H54 (cell line): Measurements from ENCODE around the gene RUNX2.

Source experiments
- DNase-seq: peaks from one replicate; pipeline ENCODE4 v3.0.0; 2011; ENCODE audit warnings: low spot score, mixed read lengths; ENCODE audit not compliant: insufficient read length
- FAIRE-seq: peaks from 3 replicates; lab custom pipeline; 2011; peaks lifted over from hg19 to GRCh38; lab: Jason Lieb, UNC
- POLR2A ChIP-seq: IDR thresholded peaks from 2 replicates; pipeline ENCODE4 v1.6.1; 2011; ENCODE audit warnings: low read depth, mild to moderate bottlenecking, low read length

The RUNX2 gene

DNA sequence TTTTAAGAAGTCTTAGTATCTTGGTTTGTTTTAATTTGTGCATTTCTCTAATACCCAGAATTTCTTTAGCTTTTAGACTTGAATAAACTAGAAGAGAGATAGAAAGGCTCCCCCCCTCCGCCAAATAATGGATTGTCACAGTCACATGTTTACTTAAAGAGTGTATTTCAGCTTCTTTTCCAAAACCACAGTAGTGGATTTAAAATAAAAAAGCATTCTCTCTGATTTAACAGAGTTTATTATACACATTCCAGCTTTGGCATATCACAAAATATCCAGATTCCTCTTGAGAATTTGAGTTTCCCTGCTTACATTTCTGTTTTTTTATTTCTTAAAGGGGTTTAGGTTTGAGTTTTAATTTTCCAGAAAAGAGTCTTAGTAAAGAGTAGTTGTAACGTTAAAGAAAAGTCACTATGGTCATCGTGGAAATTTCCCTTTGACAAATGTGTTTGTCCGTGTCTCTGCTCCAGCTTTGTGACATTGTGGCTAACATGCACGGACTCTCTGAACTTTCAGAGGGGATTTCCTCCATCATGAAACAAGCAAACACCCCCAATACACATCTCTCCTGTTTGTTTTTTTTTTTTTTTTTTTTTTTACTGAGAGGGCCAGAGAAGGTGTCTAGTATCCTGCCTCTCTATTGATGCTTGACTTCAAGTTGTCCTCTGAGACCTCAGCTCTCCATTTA, 163.1 kb downstream of the RUNX2 start:
- TF ChIP-seq POLR2A, result no peak
- FAIRE-seq (no peak), DNase-seq (no peak)

DNA sequence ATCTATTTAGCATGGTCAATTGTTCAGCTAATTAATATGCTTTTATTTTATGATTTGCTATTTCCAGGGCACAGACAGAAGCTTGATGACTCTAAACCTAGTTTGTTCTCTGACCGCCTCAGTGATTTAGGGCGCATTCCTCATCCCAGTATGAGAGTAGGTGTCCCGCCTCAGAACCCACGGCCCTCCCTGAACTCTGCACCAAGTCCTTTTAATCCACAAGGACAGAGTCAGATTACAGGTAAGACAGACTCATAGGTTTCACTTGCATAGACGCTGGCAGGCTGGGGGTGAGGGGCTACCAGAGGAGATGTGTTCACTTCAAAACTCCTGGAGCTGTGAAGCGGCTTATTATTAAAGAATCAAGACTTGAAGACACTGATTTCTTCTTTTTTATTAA, 163.7 kb downstream of the RUNX2 start:
- DNase-seq (no peak), FAIRE-seq (no peak)

DNA sequence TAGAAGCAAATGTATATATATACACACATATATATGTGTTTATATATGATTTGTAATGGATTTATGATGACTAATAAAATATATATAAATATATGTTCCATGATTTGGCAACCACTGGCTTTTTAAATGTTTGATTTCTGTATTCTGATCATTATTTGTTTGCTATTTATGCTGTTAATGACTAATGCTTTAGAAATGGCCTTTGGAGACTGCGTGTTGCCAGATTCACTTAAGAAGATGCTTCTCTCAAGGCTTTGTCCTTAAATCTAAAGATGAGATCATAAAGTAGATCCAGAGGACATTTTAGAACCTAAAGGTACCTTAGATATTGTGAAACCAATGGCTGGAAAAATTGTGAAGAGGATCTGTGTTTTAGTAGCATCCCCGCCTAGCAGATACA, 165.6 kb downstream of the RUNX2 start:
- DNase-seq (no peak), FAIRE-seq (no peak)
- no peak for TF ChIP-seq POLR2A

More for the DNA sequence above, 163.7 kb downstream of the RUNX2 start:
- TF ChIP-seq POLR2A, result no peak

DNA sequence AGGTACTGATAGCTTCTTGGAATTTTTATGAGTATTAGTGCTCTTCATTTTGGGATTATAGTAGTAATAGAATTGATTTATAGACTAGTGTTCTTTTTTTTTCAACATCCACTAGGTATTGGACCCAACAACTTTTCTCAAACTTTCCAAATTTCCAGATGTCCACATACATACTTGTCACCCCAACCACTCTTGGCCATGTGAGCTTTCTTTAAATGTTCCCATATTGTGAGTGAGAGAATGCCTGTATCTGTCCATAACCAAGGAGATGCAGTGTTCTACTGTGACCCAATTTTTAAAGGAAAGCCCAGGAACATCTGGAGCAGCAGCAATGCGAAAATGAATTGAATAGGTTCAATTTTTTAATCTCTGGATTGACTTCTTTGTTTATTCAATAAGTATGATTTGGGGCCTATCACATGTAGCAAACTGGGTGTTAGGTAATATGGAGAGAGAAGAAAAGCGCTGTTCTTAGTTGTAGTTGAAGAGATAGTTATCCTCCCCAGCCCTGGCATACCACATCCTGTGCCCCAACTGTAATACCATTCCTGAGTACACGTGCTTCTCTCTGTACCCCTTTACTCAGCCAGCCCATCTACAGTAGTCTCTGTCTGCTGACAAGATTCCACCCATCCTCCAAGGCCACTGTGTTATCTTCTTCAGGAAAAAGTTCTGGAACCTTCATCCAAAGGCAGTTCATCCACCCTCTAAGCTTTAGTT, 166.4 kb downstream of the RUNX2 start:
- DNase-seq, result no peak
- no peak for TF ChIP-seq POLR2A

DNA sequence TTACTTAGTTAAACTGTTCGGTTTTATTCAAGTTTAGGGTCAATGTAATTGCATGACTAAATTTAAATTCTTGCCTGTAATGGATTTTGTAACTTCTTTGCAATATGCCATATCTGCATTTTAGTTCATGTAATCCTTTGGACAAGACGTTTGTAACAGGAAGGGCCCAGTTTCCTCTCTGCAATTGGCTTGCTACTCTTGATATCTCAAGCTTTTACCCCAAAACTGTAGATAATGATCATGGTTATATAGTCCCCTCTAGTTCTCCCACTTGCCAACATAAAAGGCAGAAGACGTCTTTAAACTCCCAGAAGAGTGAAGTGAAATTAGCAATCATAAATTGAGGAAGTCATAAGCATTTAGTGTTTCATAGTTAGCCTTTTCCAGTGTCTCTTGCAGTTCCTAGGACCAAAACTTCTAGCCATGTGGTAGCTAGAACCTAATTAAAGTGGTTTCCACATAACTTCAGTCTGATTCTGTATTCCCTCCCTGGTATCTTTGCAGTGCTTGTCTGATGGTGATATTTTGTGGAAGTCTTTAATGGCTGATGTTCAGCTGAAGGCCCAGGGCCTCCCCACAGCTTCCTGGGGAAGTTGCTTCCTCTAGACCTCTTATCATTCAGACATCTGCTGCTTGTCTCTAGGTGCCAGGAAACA, 167.4 kb downstream of the RUNX2 start:
- no peak for TF ChIP-seq POLR2A
- FAIRE-seq (no peak), DNase-seq (no peak)

More for the DNA sequence above, 166.4 kb downstream of the RUNX2 start:
- no peak for FAIRE-seq

DNA sequence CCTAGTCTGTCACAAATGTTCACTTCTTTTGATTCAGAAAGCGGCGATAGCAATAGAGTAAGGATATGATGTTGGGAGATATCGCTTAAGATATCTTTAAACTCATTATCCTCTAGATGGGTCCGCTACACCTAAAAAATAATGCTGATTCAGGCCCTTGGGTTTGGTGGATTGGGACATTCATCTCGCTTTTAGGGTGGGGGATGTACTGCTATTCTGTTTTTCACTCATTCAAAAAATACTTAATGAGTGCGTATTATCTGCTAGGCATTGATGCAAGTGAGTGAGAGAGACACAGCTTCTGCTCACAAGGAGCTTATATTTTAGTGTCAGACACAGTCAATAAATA, 167.9 kb downstream of the RUNX2 start:
- FAIRE-seq (no peak), DNase-seq (no peak)
- TF ChIP-seq POLR2A, result no peak

DNA sequence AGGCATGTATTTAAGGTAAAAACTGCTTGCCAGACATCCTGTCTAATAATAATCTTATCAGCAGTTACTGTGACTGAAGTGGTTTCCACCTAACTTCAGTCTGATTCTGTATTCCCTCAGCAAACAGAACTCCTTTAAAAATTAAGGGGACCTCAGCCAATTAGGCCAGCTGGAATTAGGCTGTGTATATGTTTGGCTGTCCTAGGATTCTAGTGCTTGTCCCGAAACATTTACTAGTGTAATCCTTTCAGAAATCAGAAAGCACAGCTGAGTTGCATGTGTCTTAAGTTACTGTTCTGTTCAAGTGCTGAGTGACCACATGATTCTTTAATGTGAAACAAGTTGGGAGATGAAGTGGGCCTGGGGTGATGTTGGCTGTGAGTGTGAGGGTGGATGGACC, 170.5 kb downstream of the RUNX2 start:
- DNase-seq (no peak), FAIRE-seq (no peak)
- TF ChIP-seq POLR2A, result no peak

DNA sequence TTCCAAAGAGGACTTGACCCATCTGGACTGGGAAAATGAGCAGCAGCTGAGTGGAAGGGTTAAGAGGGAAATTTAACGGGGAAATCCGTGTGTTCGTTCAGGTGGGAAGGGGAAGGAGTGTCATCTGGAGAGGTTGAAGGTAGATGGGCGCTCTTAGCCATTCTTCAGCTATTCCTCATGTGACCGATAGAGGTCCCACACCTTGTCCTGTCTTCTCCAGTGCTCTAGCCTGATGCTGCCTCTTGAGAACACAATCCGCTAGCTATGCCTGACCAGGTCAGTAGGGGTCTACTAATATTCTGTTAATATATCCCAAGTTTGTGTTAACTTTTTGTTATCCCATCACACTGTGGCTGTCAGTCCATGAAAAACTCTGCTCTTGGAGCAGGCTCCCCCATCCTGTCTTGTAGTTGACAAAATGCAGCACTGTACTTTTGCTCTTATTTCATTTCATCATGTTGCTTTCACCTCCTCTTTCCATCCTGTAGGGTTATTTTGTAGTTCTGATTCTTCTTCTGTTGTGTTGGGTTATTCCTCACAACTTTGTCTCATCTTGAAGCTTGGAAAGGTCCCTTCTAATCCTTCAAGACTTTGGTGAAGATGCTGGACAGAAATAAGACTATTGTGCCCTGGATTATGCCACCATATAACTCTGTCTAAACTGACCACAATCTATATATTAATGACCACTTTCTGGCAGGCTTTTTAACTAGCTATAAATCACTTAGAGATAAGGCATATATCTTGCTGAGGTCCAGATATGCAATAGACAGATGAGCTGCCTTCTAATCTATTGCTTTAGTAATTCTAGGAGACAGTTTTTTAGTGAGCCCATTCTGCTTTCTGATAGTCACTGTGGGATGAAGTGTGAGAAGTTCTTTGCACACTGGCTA, 173.0 kb downstream of the RUNX2 start:
- TF ChIP-seq POLR2A, result no peak
- no peak for FAIRE-seq
- no peak for DNase-seq

DNA sequence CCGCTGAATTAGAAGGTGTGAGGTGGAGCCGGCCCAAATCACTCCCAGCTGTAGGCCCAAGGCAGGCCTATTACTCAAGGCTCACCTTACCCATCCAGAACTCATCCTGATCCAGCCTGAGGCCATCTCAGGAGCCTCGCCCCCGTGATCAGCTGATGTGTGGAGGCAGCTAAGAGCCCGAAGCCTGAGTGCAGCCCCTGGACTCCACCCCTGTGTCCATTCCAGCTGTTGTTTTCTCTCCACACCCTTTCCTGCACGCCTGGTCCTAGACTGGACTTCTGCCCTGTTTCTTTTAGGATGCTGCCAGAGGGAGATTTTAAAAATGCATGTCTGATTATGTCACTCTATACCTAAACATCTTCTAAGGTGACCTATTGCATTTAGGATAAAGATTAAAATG, 174.3 kb downstream of the RUNX2 start:
- no peak for TF ChIP-seq POLR2A
- DNase-seq (no peak), FAIRE-seq (no peak)

DNA sequence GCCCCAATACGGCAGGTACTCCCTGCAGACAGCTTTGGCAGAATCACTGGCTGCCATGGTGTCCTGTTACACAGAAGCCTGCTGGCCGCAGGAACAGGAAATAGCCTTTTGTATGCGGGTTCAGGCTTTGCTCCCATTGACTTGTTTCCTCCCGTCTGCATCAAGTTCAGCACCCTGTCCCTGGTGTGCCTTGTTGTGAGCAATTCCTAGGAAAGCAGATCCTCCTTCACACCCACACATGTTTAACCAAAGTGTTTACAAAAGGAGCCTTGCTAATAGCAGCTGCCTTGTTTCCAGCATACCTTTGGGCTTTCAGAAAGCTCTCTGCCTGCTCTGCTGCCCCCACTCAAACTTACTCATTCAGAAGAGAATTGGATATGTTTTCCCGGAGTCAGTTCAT, 176.8 kb downstream of the RUNX2 start:
- DNase-seq, result no peak
- no peak for FAIRE-seq
- TF ChIP-seq POLR2A, result no peak

DNA sequence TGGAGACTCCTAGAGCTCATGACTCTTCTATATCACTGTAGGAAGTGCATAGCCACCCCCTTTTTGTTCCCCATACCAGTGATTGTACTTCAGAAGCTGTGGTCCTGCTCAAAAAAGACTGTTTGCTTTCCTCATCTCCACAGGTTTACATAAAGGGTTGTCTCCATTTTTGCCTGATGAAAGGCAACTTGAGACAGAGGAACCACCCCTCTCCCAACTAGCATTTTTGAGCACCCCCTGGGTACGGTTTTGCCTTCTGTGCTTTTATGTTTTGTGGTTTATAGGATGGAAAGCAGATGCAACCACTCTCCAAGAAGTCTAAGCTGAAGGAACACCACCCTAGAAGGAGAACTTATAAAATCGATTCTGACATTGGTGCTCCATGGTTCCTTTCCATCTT, 177.3 kb downstream of the RUNX2 start:
- no peak for TF ChIP-seq POLR2A
- DNase-seq (no peak), FAIRE-seq (no peak)

DNA sequence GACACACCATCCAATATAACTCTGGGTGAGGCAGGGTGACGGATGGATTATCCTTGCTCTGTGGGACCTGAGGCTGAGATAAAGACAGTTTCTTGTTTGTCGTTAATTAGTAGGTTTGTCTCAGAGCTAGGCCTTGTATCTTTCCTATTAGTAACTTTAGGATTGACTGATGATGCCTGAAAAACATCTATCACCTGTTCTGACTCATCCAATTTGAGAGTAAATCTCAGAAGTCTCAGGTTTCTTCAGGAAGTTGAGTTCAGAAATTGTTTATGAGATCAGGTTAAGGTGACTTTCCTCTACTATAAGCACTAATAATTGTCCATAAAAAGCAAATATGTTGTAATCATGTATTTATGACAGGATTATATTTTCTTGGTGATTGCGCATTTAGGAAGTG, 179.1 kb downstream of the RUNX2 start:
- FAIRE-seq (no peak), DNase-seq (no peak)
- no peak for TF ChIP-seq POLR2A

DNA sequence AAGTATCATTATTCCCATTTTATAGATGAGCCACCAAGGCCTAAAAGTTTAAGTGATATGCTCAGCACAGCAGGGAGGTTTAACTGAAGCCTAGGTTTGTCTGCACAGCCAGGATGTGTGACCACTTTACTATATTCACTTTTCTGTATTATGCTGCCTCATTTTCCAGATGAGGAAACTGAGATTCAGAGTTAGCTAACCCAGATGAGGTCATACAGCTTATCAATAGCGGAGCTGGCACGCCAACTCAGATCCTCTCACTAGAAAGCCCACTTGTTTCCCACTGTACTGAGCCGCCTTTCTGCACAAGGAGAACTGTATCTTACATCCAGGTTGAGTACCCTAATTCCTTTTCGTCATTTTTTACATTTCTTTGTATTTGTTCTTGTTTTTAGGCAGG, 181.3 kb downstream of the RUNX2 start:
- FAIRE-seq (no peak), DNase-seq (no peak)
- no peak for TF ChIP-seq POLR2A

DNA sequence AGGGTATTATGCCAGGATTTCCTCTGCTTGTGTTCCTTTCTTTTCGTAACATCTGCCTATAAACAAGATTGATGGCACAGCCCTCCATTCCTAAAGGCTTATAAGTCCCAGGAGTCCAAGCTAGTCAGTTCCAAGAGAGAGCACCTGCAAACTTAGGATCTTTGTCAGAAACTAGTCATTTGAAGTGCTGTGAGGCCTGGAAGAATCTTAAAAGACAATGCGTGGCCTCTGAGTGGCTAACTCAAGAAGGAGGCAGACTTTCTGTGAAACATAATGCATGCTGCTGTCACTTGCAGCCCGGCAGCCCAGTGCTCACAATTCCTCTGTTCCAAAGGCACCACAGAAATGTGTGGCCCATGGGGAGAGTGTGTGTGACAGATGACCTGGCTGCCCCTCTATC, 184.6 kb downstream of the RUNX2 start:
- DNase-seq, result no peak
- FAIRE-seq, result peak; percentile 60
- TF ChIP-seq POLR2A, result no peak

DNA sequence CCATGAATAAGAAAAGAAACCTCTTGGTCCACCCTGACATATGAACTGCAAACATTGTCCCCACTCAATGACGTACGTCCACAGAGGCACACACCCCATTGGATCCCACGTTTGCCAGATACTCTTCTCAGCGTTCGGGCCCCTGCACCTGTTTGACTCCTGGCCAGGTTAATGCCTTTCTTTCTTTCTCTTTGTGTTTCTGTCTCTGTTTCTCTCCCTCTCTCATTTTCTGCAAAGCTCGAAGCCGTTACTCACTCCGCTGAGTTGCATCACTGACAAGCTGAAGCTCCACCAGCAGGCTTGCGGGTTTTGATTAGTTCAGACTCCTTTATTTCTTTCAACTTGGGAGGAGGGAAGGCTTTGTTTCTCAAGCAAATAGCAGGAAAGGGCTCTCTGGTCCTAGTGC, 185.1 kb downstream of the RUNX2 start:
- no peak for TF ChIP-seq POLR2A
- no peak for FAIRE-seq
- DNase-seq, result no peak
